ENCODE data around the gene GCG. TPM values are rescaled to one million over a fixed set of nuclear protein-coding genes. Genes with fewer than 3 reads are reported as not detected.
A peak's percentile ranks its signal among the peaks of the same experiment; 100 is the strongest.

The GCG gene
- total RNA-seq, 2 experiments from 2014 or later, result not detected

DNA sequence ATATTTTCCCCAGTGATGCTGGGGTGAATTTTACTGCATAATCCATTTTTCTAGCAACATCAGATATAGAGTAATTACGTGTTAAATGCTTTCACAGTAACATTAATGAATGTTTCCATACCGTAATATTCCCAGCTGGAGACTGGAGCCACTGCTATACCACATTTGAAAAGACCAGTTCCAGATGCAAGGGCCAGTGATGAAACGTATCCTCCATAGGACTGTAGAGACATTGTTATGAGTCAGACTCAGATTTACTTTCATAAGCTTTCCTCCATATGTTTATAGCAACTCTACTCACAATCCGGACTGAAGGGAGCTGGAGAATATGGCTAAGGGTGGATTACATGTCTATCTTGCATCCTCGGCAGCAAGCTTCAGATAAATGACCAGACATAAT is 22.7 kb upstream of the GCG start:
- H3K36me3 Mint-ChIP-seq (ENCODE audit: low read depth), result no peaks in the 10 kb centered on the region
- H3K27me3 Mint-ChIP-seq, result peaks cover 45% of the 10 kb centered on the region
- H3K27ac Mint-ChIP-seq, result no peak overlapping the region
- DNase-seq, result no peak
- ChIA-PET POLR2A (no interaction called here), CTCF (interaction anchor here (1.1 kb wide), 1 partner anchor 13 kb away, joined by 4 read pairs; no protein-coding TSS in a partner anchor)
- H3K4me1 Mint-ChIP-seq, result no peaks in the 10 kb centered on the region
- no peak overlapping the region for H3K4me3 Mint-ChIP-seq
- H3K9me3 Mint-ChIP-seq, result no peaks in the 10 kb centered on the region

- no peak overlapping the region for H3K27ac Mint-ChIP-seq
- H3K9me3 Mint-ChIP-seq, result no peaks in the 10 kb centered on the region
- no peak for DNase-seq
- CTCF ChIA-PET, result no interaction called here
- no peaks in the 10 kb centered on the region for H3K36me3 Mint-ChIP-seq (ENCODE audit: low read depth)
- peaks cover 59% of the 10 kb centered on the region for H3K27me3 Mint-ChIP-seq
- no peak overlapping the region for H3K4me3 Mint-ChIP-seq
- POLR2A ChIA-PET, result no interaction called here
- H3K4me1 Mint-ChIP-seq, result no peaks in the 10 kb centered on the region
Measured at GRCh38 chr2:162172802-162173370, 20.8 kb upstream of the GCG start.

- Mint-ChIP-seq H3K27me3 (peaks cover 37% of the 10 kb centered on the region), H3K9me3 (no peaks in the 10 kb centered on the region), H3K4me3 (no peak overlapping the region), H3K4me1 (peaks cover 3% of the 10 kb centered on the region), H3K36me3 (ENCODE audit: low read depth) (no peaks in the 10 kb centered on the region), H3K27ac (no peak overlapping the region)
- DNase-seq, result no peak
- ChIA-PET CTCF (interaction anchor here (1.4 to 1.9 kb wide), 2 partner anchors 11 to 13 kb away, joined by 3 to 5 read pairs; no protein-coding TSS in a partner anchor), POLR2A (no interaction called here)
Measured at GRCh38 chr2:162166745-162167144, 14.7 kb upstream of the GCG start.

DNA sequence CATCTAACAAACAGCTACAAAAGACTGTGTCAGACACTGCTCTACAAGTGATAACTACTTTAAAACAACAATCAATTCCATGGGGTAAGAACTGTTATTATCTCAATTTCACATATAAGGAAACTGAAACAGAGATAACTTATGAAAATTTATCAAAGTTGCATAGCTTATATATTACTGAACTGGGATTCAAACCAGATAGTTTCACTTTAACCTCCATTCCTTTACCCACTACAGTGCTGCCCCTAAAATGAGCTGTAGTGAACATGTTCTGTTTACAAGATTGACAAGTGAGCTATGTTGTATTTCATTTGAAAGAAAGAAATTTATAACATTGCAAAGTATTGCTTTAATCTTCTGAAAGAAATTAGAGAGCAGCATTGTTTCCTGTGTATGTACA is 14.1 kb upstream of the GCG start:
- H3K4me1 Mint-ChIP-seq, result peaks cover 3% of the 10 kb centered on the region
- no peaks in the 10 kb centered on the region for H3K36me3 Mint-ChIP-seq (ENCODE audit: low read depth)
- no peak for DNase-seq
- H3K27me3 Mint-ChIP-seq, result peaks cover 35% of the 10 kb centered on the region
- no peak overlapping the region for H3K27ac Mint-ChIP-seq
- no peaks in the 10 kb centered on the region for H3K9me3 Mint-ChIP-seq
- CTCF ChIA-PET, result interaction anchor here (1.3 to 1.9 kb wide), 3 partner anchors 11 to 13 kb away, joined by 3 to 5 read pairs (median 3); no protein-coding TSS in a partner anchor
- POLR2A ChIA-PET, result no interaction called here
- no peak overlapping the region for H3K4me3 Mint-ChIP-seq

GRCh38 chr2:162164802-162165201 is 12.8 kb upstream of the GCG start:
- Mint-ChIP-seq H3K9me3 (no peaks in the 10 kb centered on the region), H3K36me3 (ENCODE audit: low read depth) (no peaks in the 10 kb centered on the region), H3K27me3 (peaks cover 33% of the 10 kb centered on the region), H3K4me1 (peaks cover 3% of the 10 kb centered on the region), H3K27ac (no peak overlapping the region), H3K4me3 (no peak overlapping the region)
- CTCF ChIA-PET, result no interaction called here
- POLR2A ChIA-PET, result no interaction called here
- DNase-seq, result no peak

DNA sequence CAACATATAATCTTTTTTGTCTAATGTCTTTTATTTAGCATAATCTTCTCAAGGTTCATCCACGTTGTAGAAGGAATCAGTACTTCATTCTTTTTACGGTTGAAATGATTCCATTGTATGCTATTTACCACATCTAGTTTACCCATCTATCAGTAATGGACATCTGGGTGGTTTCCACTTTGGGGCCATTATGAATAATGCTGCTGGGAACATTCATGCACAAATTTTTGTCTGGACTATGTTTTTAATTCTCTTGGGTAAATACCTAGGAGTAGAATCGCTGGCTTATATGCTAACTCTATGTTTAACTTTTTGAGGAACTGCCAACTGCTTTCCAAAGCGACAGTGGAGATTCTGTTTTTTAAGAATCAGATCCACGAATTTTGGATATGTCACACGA is 7.4 kb upstream of the GCG start:
- Mint-ChIP-seq H3K9me3 (no peaks in the 10 kb centered on the region), H3K27me3 (peaks cover 25% of the 10 kb centered on the region), H3K4me3 (no peak overlapping the region), H3K36me3 (ENCODE audit: low read depth) (no peaks in the 10 kb centered on the region), H3K4me1 (no peaks in the 10 kb centered on the region), H3K27ac (no peak overlapping the region)
- DNase-seq, result no peak
- POLR2A ChIA-PET, result no interaction called here
- CTCF ChIA-PET, result no interaction called here

GRCh38 chr2:162156149-162156548 is 4.1 kb upstream of the GCG start:
- H3K9me3 Mint-ChIP-seq, result no peaks in the 10 kb centered on the region
- H3K27ac Mint-ChIP-seq, result no peak overlapping the region
- POLR2A ChIA-PET, result no interaction called here
- H3K27me3 Mint-ChIP-seq, result peaks cover 38% of the 10 kb centered on the region
- H3K4me3 Mint-ChIP-seq, result no peak overlapping the region
- no peak for DNase-seq
- no peaks in the 10 kb centered on the region for H3K4me1 Mint-ChIP-seq
- no peaks in the 10 kb centered on the region for H3K36me3 Mint-ChIP-seq (ENCODE audit: low read depth)
- CTCF ChIA-PET, result interaction anchor here (0.6 to 1.2 kb wide), 4 partner anchors 11 to 142 kb away, joined by 3 to 5 read pairs (median 3); no protein-coding TSS in a partner anchor

DNA sequence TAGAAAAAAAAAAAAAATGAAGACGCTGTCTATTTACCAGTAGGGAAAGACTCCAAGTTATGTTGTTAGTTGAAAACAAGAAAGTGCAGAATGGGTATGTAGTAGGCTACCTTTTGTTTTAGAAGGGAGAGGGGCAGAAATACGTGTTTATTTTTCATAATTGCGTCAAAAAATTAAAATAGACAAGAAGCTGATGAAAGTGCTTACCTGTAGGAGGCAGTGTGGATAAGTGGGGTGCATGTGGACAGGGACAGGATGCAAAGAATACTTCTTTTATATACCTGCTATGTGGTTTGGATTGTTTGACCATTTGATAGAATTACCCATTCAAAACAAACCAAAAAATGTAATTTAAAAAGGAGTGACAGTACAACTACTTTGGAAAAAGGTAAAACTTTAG is 3.0 kb upstream of the GCG start:
- H3K27me3 Mint-ChIP-seq, result peaks cover 38% of the 10 kb centered on the region
- ChIA-PET POLR2A (no interaction called here), CTCF (interaction anchor here (1.1 to 1.2 kb wide), 2 partner anchors 12 to 66 kb away, joined by 3 to 5 read pairs; no protein-coding TSS in a partner anchor)
- H3K36me3 Mint-ChIP-seq (ENCODE audit: low read depth), result no peaks in the 10 kb centered on the region
- no peak overlapping the region for H3K4me3 Mint-ChIP-seq
- no peak overlapping the region for H3K27ac Mint-ChIP-seq
- no peaks in the 10 kb centered on the region for H3K9me3 Mint-ChIP-seq
- DNase-seq, result no peak
- no peaks in the 10 kb centered on the region for H3K4me1 Mint-ChIP-seq

GRCh38 chr2:162153608-162154224 is 1.7 kb upstream of the GCG start:
- ChIA-PET CTCF (interaction anchor here (0.6 to 1.7 kb wide), 6 partner anchors 9 to 161 kb away, joined by 3 to 9 read pairs (median 4); no protein-coding TSS in a partner anchor), POLR2A (no interaction called here)
- Mint-ChIP-seq H3K27ac (no peak overlapping the region), H3K27me3 (peaks cover 41% of the 10 kb centered on the region), H3K4me3 (no peak overlapping the region), H3K36me3 (ENCODE audit: low read depth) (no peaks in the 10 kb centered on the region), H3K4me1 (no peaks in the 10 kb centered on the region), H3K9me3 (no peaks in the 10 kb centered on the region)
- DNase-seq, result peak; percentile 73

- DNase-seq, result no peak
- no peaks in the 10 kb centered on the region for H3K4me1 Mint-ChIP-seq
- H3K4me3 Mint-ChIP-seq, result no peak overlapping the region
- no peaks in the 10 kb centered on the region for H3K36me3 Mint-ChIP-seq (ENCODE audit: low read depth)
- POLR2A ChIA-PET, result no interaction called here
- CTCF ChIA-PET, result no interaction called here
- H3K27me3 Mint-ChIP-seq, result peaks cover 62% of the 10 kb centered on the region
- no peaks in the 10 kb centered on the region for H3K9me3 Mint-ChIP-seq
- H3K27ac Mint-ChIP-seq, result no peak overlapping the region
Measured at GRCh38 chr2:162149940-162150339, 2.1 kb downstream of the GCG start.

- no peak overlapping the region for H3K27ac Mint-ChIP-seq
- no peaks in the 10 kb centered on the region for H3K36me3 Mint-ChIP-seq (ENCODE audit: low read depth)
- no peak for DNase-seq
- no peaks in the 10 kb centered on the region for H3K9me3 Mint-ChIP-seq
- no peak overlapping the region for H3K4me3 Mint-ChIP-seq
- POLR2A ChIA-PET, result no interaction called here
- H3K27me3 Mint-ChIP-seq, result peaks cover 59% of the 10 kb centered on the region
- CTCF ChIA-PET, result no interaction called here
- no peaks in the 10 kb centered on the region for H3K4me1 Mint-ChIP-seq
Measured at GRCh38 chr2:162149466-162149865, 2.6 kb downstream of the GCG start.

DNA sequence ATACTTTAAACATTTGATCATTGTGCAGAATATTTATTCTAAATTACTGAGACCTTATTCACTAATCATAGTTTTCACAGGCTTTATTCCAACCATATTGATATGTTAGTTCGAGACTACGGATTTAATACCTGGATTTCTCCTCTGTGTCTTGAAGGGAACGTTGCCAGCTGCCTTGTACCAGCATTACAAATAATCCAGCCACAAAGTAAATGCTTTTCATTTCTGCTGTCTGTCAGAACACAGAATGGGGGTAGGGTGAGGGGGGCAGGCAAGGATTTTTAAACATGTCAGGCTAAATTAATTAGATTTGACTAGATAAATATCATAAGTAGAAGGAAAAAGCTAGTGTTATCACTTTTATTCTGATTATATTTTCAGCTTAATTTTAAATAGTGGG is 3.1 kb downstream of the GCG start:
- ChIA-PET CTCF (no interaction called here), POLR2A (no interaction called here)
- no peak for DNase-seq
- Mint-ChIP-seq H3K4me1 (no peaks in the 10 kb centered on the region), H3K36me3 (ENCODE audit: low read depth) (no peaks in the 10 kb centered on the region), H3K27ac (no peak overlapping the region), H3K27me3 (peaks cover 56% of the 10 kb centered on the region), H3K9me3 (no peaks in the 10 kb centered on the region), H3K4me3 (no peak overlapping the region)

- no peaks in the 10 kb centered on the region for H3K9me3 Mint-ChIP-seq
- H3K27ac Mint-ChIP-seq, result no peak overlapping the region
Measured at GRCh38 chr2:162143969-162144368, 8.1 kb downstream of the GCG start.

GRCh38 chr2:162138310-162138709 is 13.7 kb downstream of the GCG start:
- H3K27ac Mint-ChIP-seq, result no peak overlapping the region
- no peak overlapping the region for H3K4me3 Mint-ChIP-seq
- DNase-seq, result no peak
- no peaks in the 10 kb centered on the region for H3K4me1 Mint-ChIP-seq
- peaks cover 26% of the 10 kb centered on the region for H3K27me3 Mint-ChIP-seq
- ChIA-PET CTCF (no interaction called here), POLR2A (no interaction called here)
- H3K36me3 Mint-ChIP-seq (ENCODE audit: low read depth), result no peaks in the 10 kb centered on the region
- no peaks in the 10 kb centered on the region for H3K9me3 Mint-ChIP-seq

More at GRCh38 chr2:162143969-162144368, 8.1 kb downstream of the GCG start:
- no peak for DNase-seq
- Mint-ChIP-seq H3K4me1 (no peaks in the 10 kb centered on the region), H3K36me3 (ENCODE audit: low read depth) (no peaks in the 10 kb centered on the region), H3K27me3 (peaks cover 46% of the 10 kb centered on the region), H3K4me3 (no peak overlapping the region)
- POLR2A ChIA-PET, result no interaction called here
- CTCF ChIA-PET, result interaction anchor here (1.1 kb wide), 1 partner anchor 10 kb away, joined by 4 read pairs; no protein-coding TSS in a partner anchor
